Measurements from ENCODE around the gene MED26.
A peak's percentile ranks its signal among the peaks of the same experiment; 100 is the strongest.
"Not testable (repeated sequence)": the region's sequence is repeated elsewhere in the genome, so short reads cannot be mapped to it uniquely, and the experiment has no call there.

MED26 gene

GRCh38 chr19:16571822-16572331 is 56.1 kb downstream of the MED26 start:
- no peak for DNase-seq

DNA sequence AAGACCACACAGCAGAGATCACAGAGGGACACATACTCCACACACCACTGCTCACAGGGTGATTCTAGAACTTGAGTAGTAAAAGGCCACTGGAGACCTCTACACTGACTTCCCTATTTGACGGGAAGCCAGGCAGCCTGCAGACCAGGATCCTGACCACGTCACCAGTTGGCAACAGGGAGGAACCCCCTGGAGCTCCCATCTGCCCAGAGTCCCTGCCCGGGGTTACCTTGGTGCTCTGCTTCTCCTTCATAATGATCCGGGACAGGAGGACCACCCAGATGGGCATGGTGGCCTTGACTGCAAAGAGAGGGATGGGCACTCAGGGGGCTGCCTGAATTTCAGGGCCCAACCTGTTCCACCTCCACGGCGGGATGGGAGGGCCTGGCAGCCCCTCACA is 56.7 kb downstream of the MED26 start:
- no peak for DNase-seq

DNA sequence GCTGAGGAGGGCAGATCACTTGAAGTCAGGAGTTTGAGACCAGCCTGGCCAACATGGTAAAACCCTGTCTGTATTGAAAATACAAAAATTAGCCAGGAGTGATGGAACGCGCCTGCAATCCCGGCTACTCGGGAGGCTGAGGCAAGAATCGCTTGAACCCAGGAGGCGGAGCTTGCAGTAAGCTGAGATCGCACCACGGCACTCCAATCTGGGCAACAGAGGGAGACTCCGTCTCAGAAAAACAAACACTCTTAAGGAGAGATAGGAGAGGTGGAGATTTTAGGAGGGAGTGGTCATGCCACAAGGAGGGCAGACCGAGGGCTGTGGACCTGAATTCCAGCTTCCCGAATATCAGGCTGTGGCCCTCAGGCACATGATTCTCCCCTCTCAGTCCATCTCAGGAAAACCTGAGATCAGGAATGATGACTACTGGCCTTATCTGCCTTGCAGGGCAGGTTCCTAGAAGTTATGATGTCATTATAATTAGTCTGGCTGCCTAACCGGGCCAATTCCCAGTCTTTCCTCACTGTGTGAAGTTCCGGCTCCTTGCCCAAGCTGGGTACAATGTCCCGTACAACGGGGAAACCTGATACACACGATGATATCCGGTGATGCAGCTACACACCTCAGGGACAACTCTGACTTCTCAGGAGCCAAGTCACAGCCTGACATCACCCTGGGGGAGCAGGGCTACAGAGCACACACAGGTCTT is 58.2 kb downstream of the MED26 start:
- no peak for DNase-seq

- DNase-seq: no peak
Measured at GRCh38 chr19:16566702-16567101, 61.3 kb downstream of the MED26 start.

DNA sequence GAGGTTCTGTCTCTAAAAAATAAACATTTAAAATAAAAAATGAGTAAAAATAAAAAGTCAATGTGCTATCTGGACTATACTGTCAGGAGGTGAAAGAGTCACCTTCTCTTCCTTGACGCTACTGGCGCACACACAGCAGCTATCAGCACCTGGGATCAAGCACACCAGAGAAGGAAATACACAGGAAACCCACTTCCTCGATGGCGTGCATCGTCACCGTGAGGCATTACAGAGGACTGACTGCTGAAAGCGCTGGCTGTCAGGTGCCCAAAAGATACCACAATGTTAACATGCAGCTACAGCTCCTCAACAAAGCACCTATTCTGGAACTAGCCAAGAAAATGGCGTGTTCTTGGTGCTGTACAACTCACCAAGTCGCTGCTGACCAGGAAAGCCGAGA is 61.8 kb downstream of the MED26 start:
- no peak for DNase-seq

- no peak for DNase-seq
Measured at GRCh38 chr19:16564842-16565241, 63.2 kb downstream of the MED26 start.

- no peak for DNase-seq
Measured at GRCh38 chr19:16562608-16563025, 65.4 kb downstream of the MED26 start.

GRCh38 chr19:16561382-16561781 is 66.6 kb downstream of the MED26 start:
- no peak for DNase-seq

DNA sequence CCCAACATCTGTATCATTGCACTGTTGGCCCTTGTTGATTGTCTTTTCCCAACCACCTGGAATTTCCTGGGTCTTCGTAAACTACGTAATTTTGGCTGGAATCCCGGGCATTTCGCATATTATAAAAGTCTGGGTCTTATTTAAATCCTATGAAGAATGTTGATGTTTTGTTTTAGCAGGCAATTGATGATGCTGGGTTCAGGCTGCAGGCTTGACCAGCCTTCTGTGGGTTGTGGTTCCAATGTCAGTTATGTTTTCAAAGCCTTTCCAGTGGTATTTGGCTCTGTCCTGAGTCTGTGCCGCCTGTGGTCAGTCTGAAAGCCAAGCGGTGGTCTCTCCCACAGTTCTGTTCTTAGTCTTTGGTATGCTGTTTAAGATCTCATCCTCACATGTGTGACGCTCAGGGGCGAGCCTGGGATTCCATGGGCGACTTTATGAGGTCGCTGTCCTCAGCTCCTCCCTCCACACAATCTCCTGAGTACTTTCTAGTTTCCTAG is 68.2 kb downstream of the MED26 start:
- DNase-seq: no peak

- DNase-seq: no peak
Measured at GRCh38 chr19:16554776-16555175, 73.2 kb downstream of the MED26 start.

- not testable (repeated sequence) for DNase-seq
Measured at GRCh38 chr19:16551902-16552301, 76.1 kb downstream of the MED26 start.

GRCh38 chr19:16548956-16549355 is 79.0 kb downstream of the MED26 start:
- DNase-seq: no peak

DNA sequence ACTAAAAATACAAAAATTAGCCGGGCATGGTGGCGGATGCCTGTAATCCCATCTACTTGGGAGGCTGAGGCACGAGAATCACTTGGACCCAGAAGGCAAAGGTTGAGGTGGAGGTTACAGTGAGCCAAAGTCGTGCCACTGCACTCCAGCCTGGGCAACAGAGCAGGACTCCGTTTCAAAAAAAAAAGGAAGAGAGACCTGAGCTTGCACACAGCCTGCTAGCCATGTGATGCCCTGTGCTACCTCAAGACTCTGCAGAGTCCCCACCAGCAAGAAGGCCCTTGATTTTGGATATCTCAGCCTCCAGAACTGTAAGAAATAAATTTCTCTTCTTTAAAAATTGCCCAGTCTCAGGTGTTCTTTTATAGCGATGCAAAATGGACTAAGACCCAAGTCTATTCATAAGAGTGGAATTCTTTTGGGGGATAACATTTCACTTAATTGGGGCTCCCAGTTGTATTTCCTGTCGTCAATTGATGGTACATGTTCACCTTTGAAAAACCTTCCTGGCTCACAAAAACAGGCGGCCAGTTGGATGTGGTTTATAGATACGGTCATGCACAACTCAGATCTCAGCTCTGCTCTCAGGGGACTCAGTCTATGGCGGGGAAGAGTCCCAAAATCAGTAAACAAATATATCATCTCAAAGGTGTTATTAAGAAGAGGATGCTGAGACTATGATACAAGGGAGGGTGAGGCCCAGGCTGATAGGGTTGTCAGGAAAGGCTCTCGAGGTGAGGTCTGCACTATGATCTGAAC is 83.4 kb downstream of the MED26 start:
- DNase-seq: no peak

DNA sequence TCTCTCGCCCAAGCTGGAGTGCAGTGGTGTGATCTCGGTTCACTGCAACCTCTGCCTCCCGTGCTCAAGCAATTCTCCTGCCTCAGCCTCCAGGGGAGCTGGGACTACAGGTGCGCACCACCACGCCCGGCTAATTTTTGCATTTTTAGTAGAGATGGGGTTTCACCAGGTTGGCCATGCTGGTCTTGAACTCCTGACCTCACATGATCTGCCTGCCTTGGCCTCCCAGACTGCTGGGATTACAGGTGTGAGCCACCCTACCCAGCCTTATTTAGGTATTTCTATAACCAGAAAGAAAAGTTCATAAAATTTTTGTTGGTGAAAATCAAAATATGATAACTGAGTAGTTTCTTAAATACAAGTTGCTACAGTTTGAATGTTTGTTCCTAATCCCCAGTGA is 84.3 kb downstream of the MED26 start:
- not testable (repeated sequence) for DNase-seq

- no peak for DNase-seq
Measured at GRCh38 chr19:16542910-16543472, 85.0 kb downstream of the MED26 start.

DNA sequence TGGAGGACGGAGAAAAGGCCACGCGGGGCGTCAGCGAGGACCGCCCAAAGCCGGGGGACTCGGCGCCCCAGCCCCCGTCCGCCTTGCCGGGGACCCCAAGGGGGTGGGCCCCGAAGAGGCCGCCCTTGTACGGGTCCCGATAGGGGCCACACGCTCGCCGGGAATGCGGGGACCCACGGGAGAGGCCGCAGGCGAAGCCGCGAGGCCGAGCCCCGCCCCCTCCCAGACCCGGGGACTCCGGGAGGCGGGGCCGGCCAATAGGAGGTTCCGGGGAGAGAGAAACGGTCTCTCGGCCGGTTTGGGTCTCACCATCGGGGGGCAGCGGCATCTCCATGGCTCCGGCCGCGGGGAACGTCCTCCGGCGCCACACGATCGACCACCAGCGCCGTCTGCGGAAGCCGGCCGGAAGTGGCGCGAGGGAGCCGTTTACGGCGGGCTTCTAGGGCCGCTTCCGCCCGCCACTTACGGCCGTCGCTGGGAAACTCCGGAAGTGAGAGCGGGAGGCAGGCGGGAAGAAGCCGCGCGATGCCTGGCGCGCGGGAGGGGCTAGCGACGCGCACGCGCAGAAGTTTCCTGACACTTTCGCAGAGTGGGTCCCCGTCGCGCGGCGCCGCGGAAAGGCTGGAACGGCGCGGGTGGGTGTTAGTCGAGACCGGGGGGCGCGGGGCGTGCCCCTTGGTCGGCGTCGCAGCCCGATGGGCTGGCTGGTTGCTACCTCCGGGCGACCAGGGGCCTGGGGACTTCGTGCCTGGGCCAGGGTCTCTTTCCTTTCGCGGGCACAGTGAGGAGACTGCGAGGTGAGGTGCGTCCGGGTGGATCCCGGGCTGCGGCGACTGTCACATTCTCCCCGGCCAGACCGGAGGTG is 85.7 kb downstream of the MED26 start, which contains the start of gene CHERP:
CHERP (minus strand) TSS at position 393 of the 865 bp plus-strand sequence; CDS start at position 334, 59 bp downstream.
- peak; percentile 84 for DNase-seq

DNA sequence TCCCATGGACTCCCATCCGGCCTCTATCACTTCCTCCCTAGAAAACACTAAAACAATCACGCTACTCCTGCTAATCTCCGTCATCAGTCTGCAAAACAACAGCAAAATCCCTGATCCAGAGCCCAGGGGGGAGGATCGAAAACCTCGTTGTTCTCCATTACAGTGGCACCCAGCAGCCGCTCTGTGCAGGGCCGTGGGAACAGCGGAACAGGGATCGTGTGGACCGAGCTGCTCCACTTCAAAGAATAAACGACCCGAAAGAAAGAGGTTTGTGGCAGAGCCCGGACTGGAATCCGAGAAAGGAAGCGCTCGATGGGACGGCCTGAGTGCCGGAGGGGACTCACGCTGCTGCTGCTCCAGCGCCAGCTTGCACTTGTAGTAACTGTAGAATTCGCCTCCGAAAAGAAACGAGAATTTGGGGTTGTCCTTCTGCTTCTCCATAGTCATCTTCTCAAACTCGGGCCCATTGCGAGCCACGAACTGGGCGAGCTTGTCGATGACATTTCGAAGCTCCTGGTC is 86.4 kb downstream of the MED26 start:
- no peak for DNase-seq

DNA sequence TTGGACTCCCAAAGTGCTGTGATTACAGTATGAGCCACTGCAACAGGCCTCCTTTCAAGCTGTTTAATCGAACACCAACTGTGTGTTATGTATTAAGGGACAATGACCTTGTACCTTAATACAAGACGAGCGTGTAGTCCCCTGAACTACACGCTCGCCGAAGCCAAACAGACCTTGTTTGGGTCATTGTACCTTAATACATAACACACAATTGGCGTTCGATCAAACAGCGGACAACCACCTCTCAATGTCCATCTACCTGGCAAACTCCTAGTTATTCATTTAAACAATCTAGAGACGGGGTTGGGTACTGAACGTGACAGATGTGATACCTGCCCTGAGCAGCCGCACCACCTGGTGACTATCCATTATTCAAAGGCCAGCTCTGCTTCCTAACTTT is 87.1 kb downstream of the MED26 start:
- no peak for DNase-seq

- no peak for DNase-seq
Measured at GRCh38 chr19:16537111-16537510, 90.9 kb downstream of the MED26 start.

GRCh38 chr19:16536130-16536529 is 91.9 kb downstream of the MED26 start:
- no peak for DNase-seq

DNA sequence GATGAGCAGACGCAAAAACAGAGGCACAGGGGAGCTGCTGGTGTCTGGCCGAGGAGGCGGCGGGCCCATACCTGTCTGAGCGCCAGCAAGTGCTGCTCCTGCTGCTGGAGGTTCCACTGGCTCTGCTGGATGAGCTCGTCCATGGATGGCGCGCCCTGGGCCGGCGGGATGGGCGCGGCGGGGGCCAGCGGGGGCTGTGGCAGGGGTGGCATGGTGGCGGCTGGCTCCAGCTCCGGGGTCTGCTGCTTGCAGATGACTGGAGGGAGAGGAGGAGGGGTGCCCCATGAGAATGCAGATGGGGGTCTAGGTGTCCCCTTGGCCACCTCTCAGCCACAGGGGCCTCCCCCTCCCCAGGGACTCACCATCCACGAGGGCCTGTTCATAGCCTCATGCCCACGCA is 92.6 kb downstream of the MED26 start:
- DNase-seq: no peak

All from kidney glomerular epithelial cell (primary cell).